C4-2B (cell line): ENCODE measurements around the gene AKNAD1.

Experiments
- ZFX ChIP-seq: fragments of 450-650 bp; IDR thresholded peaks from 2 replicates; pipeline ENCODE4 v1.6.1; 2017
- TF ChIP-seq, protein P1 (sequence below): fragments of 450-650 bp; conservative IDR thresholded peaks from 2 replicates; pipeline ENCODE4 v1.5.1; 2017; ENCODE audit warnings: mild to moderate bottlenecking

DNA sequence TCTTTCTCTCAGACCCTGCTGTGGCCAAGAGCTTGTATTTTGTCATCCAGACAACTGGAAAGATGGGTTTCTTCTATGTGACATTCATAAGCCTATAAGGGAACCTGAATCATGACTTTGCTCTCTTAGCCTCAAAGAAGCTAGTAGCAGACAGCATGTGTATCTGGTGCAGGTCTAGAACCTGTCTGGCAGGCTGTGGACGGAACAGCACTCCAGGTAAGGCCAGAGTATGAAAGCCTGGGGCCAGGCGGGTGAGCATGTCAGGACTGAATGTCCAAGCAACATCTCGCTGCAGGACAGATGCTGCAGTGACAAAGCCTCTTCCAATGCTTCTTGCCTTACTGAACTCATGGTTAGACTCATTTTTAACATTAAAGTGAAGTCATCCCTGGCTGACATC lies 32.8 kb downstream of the AKNAD1 start:
- TF ChIP-seq, protein P1, sequence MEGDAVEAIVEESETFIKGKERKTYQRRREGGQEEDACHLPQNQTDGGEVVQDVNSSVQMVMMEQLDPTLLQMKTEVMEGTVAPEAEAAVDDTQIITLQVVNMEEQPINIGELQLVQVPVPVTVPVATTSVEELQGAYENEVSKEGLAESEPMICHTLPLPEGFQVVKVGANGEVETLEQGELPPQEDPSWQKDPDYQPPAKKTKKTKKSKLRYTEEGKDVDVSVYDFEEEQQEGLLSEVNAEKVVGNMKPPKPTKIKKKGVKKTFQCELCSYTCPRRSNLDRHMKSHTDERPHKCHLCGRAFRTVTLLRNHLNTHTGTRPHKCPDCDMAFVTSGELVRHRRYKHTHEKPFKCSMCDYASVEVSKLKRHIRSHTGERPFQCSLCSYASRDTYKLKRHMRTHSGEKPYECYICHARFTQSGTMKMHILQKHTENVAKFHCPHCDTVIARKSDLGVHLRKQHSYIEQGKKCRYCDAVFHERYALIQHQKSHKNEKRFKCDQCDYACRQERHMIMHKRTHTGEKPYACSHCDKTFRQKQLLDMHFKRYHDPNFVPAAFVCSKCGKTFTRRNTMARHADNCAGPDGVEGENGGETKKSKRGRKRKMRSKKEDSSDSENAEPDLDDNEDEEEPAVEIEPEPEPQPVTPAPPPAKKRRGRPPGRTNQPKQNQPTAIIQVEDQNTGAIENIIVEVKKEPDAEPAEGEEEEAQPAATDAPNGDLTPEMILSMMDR = no peak
- TF ChIP-seq ZFX = no peak
